ENCODE data around the gene NCK2. TPM values are rescaled to one million over a fixed set of nuclear protein-coding genes. Genes with fewer than 3 reads are reported as not detected.

NCK2 gene
- total and polyA plus RNA-seq, 2 of the 13 experiments (the other 11 are each of a cell fraction or from before 2014, with no cell fraction given) = 14.8 to 23.5 TPM

GRCh38 chr2:105861200-105861599, 116.5 kb downstream of the NCK2 start (continued):
- no peak for TF ChIP-seq ZHX1 (CRISPR knock-in tag; IDR thresholded peaks at IDR 0.05; ENCODE audit: low read depth)
- no peak for TF ChIP-seq ZNF598 (CRISPR knock-in tag; IDR thresholded peaks at IDR 0.05; ENCODE audit: borderline replicate concordance)
- TF ChIP-seq SRSF1 (optimal IDR thresholded peaks at IDR 0.05; ENCODE audit: low read depth, low read length) = no peak

GRCh38 chr2:105862843-105863242, 118.1 kb downstream of the NCK2 start:
- intact Hi-C loops (cut with micrococcal nuclease; ENCODE audit: unreplicated experiment) (no loop called here), in situ Hi-C loops (cut with HindIII; ENCODE audit: extremely low pct_ligation_motif_present, low pct_unique_long_range_greater_than_20kb) (no loop called here)
- 96% methylated on average over 5 of the region's 5 CpGs for WGBS (ENCODE audit: low lambda C conversion rate)
- Histone ChIP-seq H3K9me3 (ENCODE audit: low read length) (no peaks in the 10 kb centered on the region), H3K27me3 (ENCODE audit: control insufficient read depth in 1 of 2, insufficient read depth in 2 of 2, low read length in 2 of 2) (no peaks in the 10 kb centered on the region), H3K36me3 (replicated peaks in 1 of 2; ENCODE audit: control insufficient read depth in 1 of 2, insufficient read depth in 2 of 2, low read length in 2 of 2) (peaks cover 4 to 7% of the 10 kb centered on the region in 2 experiments; a peak in 2 of 5 replicates), H3K4me2 (ENCODE audit: low read depth, low read length) (no peak overlapping the region), H3K79me2 (ENCODE audit: insufficient read depth, low read length) (no peaks in the 10 kb centered on the region), H3K9ac (ENCODE audit: insufficient read depth, low read depth, low read length) (no peak overlapping the region), H3K4me3 (replicated peaks in 1 of 3; ENCODE audit: insufficient read depth in 1 of 3, low read depth in 2 of 3, low read length in 3 of 3) (no peak overlapping the region), H2AFZ (ENCODE audit: low read length) (no peak overlapping the region), H3K27ac (ENCODE audit: extremely low read length, insufficient read depth, low read length) (no peak overlapping the region), H4K20me1 (ENCODE audit: insufficient read depth, low read length) (no peaks in the 10 kb centered on the region), H3K4me1 (ENCODE audit: insufficient read depth, low read length) (no peaks in the 10 kb centered on the region)
- FAIRE-seq = no peak
- no peak for DNase-seq (ENCODE audit: low spot score)
- CTCF ChIA-PET (ENCODE audit: low intra/inter-chr PET ratio, low total read pairs) = no interaction called here
- BruUV-seq (replicated peaks) = no TSS peak
- no peak for ATAC-seq
- no peak for TF ChIP-seq XRCC5 (optimal IDR thresholded peaks at IDR 0.05; ENCODE audit: low read length)
- no peak for TF ChIP-seq NAIF1 (CRISPR knock-in tag; IDR thresholded peaks at IDR 0.05; ENCODE audit: borderline replicate concordance)
- TF ChIP-seq ZNF629 (CRISPR knock-in tag; conservative IDR thresholded peaks at IDR 0.05) = no peak
- no peak for TF ChIP-seq ZNF101 (CRISPR knock-in tag; IDR thresholded peaks at IDR 0.05; ENCODE audit: borderline replicate concordance, low read depth)
- TF ChIP-seq ZKSCAN8 (CRISPR knock-in tag; IDR thresholded peaks at IDR 0.05; ENCODE audit: borderline replicate concordance) = no peak
- TF ChIP-seq ZNF75D (CRISPR knock-in tag; IDR thresholded peaks at IDR 0.05; ENCODE audit: borderline replicate concordance) = no peak
- no peak for TF ChIP-seq PPARG (CRISPR knock-in tag; conservative IDR thresholded peaks at IDR 0.05)
- POLR2A ChIA-PET = no interaction called here

Data from HepG2 (cell line).